WTC11 (cell line): ENCODE data around the gene PDYN. TPM values are rescaled to one million over a fixed set of nuclear protein-coding genes. Genes with fewer than 3 reads are reported as not detected.

ENCODE experiments used
- ATAC-seq: fragments of 200-7000 bp; cut with Tn5 transposase; 2 replicates; pipeline ENCODE4 v1.10.0; 2021; ENCODE audit warnings: mild to moderate bottlenecking, moderate library complexity
- CTCF ChIA-PET: fragments of 300-600 bp; sonication (Branson Sonifier 250); formaldehyde crosslinking; loops from one replicate; lab custom pipeline; 2021; ENCODE audit warnings: antibody characterized with exemption; lab: Charles Lee
- POLR2A ChIA-PET: fragments of 350-600 bp; sonication (Branson Sonifier 250); formaldehyde crosslinking; loops from one replicate; lab custom pipeline; 2021; ENCODE audit warnings: antibody characterized with exemption; lab: Charles Lee
- DNase-seq: peaks from one replicate; pipeline ENCODE4 v3.0.0; 2021; ENCODE audit warnings: low spot score
- H3K27ac Mint-ChIP-seq: 2 replicates; pipeline ENCODE4 v1.8.0; 2021; ENCODE audit warnings: mixed read lengths
- H3K27me3 Mint-ChIP-seq: 2 replicates; pipeline ENCODE4 v1.8.0; 2021; ENCODE audit warnings: low read depth, mild to moderate bottlenecking, moderate library complexity, mixed read lengths
- H3K36me3 Mint-ChIP-seq: 2 replicates; pipeline ENCODE4 v1.8.0; 2021; ENCODE audit warnings: mixed read lengths
- H3K4me1 Mint-ChIP-seq: 2 replicates; pipeline ENCODE4 v1.8.0; 2022; ENCODE audit warnings: mixed read lengths
- H3K4me3 Mint-ChIP-seq: 2 replicates; pipeline ENCODE4 v1.8.0; 2021; ENCODE audit warnings: mild to moderate bottlenecking, moderate library complexity, mixed read lengths
- H3K9me3 Mint-ChIP-seq: 2 replicates; pipeline ENCODE4 v1.8.0; 2021; ENCODE audit warnings: mixed read lengths
- ELF4 ChIP-seq: sonication (generic); formaldehyde crosslinking; IDR thresholded peaks from 2 replicates; pipeline ENCODE4 v1.8.1; 2022; ENCODE audit warnings: low read depth, mild to moderate bottlenecking, moderate library complexity, missing genetic modification reagents
- EMX1 ChIP-seq: fragments of 250-450 bp; sonication (Bioruptor Pico); IDR thresholded peaks from 2 replicates; pipeline ENCODE4 v1.8.0; 2021; ENCODE audit warnings: mild to moderate bottlenecking
- FOXJ3 ChIP-seq: sonication (generic); formaldehyde crosslinking; IDR thresholded peaks from 2 replicates; pipeline ENCODE4 v1.9.0; 2021; ENCODE audit warnings: missing genetic modification reagents, mild to moderate bottlenecking, borderline replicate concordance
- GRHL2 ChIP-seq: fragments of 250-450 bp; sonication (Bioruptor Pico); IDR thresholded peaks from 2 replicates; pipeline ENCODE4 v1.8.0; 2022; ENCODE audit warnings: mild to moderate bottlenecking, moderate library complexity; ENCODE audit not compliant: insufficient replicate concordance, severe bottlenecking
- NR2C2 ChIP-seq: sonication (generic); formaldehyde crosslinking; IDR thresholded peaks from 2 replicates; pipeline ENCODE4 v1.8.0; 2022; ENCODE audit warnings: mild to moderate bottlenecking, missing genetic modification reagents
- SP1 ChIP-seq: sonication (generic); formaldehyde crosslinking; conservative IDR thresholded peaks from 2 replicates; pipeline ENCODE4 v1.8.1; 2022; ENCODE audit warnings: missing genetic modification reagents
- TEAD4 ChIP-seq: sonication (generic); formaldehyde crosslinking; IDR thresholded peaks from 2 replicates; pipeline ENCODE4 v1.8.0; 2022; ENCODE audit warnings: mild to moderate bottlenecking, missing genetic modification reagents
- TP53 ChIP-seq: sonication (generic); formaldehyde crosslinking; IDR thresholded peaks from 2 replicates; pipeline ENCODE4 v1.8.1; 2023; ENCODE audit warnings: mild to moderate bottlenecking, missing genetic modification reagents
- ZNF263 ChIP-seq: sonication (generic); formaldehyde crosslinking; IDR thresholded peaks from 2 replicates; pipeline ENCODE4 v1.8.1; 2022; ENCODE audit warnings: low read depth, mild to moderate bottlenecking, moderate library complexity, missing genetic modification reagents
- total RNA-seq: library from RNA; stranded (reverse); gene quantifications from 3 replicates; pipeline ENCODE4 v1.2.3, GENCODE V29; 2021
- TF ChIP-seq, protein P1 (sequence below): sonication (generic); formaldehyde crosslinking; IDR thresholded peaks from 2 replicates; pipeline ENCODE4 v1.8.0; 2022; ENCODE audit warnings: missing genetic modification reagents
- TF ChIP-seq, protein P2 (sequence below): fragments of 250-450 bp; sonication (Bioruptor Pico); IDR thresholded peaks from 2 replicates; pipeline ENCODE4 v1.9.0; 2021; ENCODE audit warnings: moderate library complexity, mild to moderate bottlenecking, inconsistent platforms, borderline replicate concordance
- TF ChIP-seq, protein P3 (sequence below): sonication (generic); formaldehyde crosslinking; IDR thresholded peaks from 2 replicates; pipeline ENCODE4 v1.8.0; 2023; ENCODE audit warnings: missing genetic modification reagents, mild to moderate bottlenecking, borderline replicate concordance
- TF ChIP-seq, protein P4 (sequence below): sonication (generic); formaldehyde crosslinking; IDR thresholded peaks from 2 replicates; pipeline ENCODE4 v1.8.0; 2022; ENCODE audit warnings: mild to moderate bottlenecking, missing genetic modification reagents
- TF ChIP-seq, protein P5 (sequence below): fragments of 250-450 bp; sonication (Bioruptor Pico); IDR thresholded peaks from 2 replicates; pipeline ENCODE4 v1.9.0; 2021; ENCODE audit warnings: mild to moderate bottlenecking, borderline replicate concordance
- TF ChIP-seq, protein P6 (sequence below): sonication (generic); formaldehyde crosslinking; IDR thresholded peaks from 2 replicates; pipeline ENCODE4 v1.8.1; 2022; ENCODE audit warnings: low read depth, missing genetic modification reagents, borderline replicate concordance

The PDYN gene
- total RNA-seq, 1 experiment from 2014 or later, result 0.28 TPM

DNA sequence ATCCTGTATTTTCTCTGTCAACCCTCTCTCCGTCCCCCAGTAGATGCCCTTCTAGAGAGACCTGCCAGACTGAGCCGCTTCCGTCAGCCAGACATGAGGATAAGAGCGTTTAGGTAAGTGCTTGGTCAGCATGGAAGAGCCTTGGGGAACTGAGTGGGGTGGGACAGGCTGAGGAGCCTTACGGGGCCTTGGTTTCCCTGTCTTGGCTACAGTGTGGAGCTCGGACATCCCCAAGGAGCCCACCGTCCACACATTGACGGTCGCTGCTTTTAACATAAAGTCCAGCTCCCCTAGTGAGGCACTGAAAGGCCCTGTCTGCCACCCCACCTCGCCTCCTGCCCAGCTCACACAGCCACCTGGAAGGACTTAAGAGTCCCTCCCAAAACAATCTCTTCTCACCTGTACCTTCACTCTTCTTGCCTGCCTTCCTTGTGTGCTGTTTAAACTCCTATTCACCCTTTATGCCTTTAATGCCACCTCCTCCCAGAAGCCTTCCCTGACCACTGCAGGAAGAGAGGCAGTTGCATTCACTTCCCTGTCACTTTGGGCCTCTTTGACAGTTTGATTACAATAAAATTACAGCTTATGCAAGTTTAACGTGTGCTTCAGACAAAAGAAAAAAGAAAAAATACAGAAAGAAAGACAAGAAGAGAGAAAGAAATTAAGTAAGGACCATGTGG, 42.3 kb downstream of the PDYN start:
- TF ChIP-seq, protein P1, sequence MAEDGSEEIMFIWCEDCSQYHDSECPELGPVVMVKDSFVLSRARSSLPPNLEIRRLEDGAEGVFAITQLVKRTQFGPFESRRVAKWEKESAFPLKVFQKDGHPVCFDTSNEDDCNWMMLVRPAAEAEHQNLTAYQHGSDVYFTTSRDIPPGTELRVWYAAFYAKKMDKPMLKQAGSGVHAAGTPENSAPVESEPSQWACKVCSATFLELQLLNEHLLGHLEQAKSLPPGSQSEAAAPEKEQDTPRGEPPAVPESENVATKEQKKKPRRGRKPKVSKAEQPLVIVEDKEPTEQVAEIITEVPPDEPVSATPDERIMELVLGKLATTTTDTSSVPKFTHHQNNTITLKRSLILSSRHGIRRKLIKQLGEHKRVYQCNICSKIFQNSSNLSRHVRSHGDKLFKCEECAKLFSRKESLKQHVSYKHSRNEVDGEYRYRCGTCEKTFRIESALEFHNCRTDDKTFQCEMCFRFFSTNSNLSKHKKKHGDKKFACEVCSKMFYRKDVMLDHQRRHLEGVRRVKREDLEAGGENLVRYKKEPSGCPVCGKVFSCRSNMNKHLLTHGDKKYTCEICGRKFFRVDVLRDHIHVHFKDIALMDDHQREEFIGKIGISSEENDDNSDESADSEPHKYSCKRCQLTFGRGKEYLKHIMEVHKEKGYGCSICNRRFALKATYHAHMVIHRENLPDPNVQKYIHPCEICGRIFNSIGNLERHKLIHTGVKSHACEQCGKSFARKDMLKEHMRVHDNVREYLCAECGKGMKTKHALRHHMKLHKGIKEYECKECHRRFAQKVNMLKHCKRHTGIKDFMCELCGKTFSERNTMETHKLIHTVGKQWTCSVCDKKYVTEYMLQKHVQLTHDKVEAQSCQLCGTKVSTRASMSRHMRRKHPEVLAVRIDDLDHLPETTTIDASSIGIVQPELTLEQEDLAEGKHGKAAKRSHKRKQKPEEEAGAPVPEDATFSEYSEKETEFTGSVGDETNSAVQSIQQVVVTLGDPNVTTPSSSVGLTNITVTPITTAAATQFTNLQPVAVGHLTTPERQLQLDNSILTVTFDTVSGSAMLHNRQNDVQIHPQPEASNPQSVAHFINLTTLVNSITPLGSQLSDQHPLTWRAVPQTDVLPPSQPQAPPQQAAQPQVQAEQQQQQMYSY, result no peak
- TF ChIP-seq, protein P2, sequence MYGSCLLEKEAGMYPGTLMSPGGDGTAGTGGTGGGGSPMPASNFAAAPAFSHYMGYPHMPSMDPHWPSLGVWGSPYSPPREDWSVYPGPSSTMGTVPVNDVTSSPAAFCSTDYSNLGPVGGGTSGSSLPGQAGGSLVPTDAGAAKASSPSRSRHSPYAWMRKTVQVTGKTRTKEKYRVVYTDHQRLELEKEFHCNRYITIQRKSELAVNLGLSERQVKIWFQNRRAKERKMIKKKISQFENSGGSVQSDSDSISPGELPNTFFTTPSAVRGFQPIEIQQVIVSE (CRISPR knock-in tag), result no peak
- TF ChIP-seq, protein P3, sequence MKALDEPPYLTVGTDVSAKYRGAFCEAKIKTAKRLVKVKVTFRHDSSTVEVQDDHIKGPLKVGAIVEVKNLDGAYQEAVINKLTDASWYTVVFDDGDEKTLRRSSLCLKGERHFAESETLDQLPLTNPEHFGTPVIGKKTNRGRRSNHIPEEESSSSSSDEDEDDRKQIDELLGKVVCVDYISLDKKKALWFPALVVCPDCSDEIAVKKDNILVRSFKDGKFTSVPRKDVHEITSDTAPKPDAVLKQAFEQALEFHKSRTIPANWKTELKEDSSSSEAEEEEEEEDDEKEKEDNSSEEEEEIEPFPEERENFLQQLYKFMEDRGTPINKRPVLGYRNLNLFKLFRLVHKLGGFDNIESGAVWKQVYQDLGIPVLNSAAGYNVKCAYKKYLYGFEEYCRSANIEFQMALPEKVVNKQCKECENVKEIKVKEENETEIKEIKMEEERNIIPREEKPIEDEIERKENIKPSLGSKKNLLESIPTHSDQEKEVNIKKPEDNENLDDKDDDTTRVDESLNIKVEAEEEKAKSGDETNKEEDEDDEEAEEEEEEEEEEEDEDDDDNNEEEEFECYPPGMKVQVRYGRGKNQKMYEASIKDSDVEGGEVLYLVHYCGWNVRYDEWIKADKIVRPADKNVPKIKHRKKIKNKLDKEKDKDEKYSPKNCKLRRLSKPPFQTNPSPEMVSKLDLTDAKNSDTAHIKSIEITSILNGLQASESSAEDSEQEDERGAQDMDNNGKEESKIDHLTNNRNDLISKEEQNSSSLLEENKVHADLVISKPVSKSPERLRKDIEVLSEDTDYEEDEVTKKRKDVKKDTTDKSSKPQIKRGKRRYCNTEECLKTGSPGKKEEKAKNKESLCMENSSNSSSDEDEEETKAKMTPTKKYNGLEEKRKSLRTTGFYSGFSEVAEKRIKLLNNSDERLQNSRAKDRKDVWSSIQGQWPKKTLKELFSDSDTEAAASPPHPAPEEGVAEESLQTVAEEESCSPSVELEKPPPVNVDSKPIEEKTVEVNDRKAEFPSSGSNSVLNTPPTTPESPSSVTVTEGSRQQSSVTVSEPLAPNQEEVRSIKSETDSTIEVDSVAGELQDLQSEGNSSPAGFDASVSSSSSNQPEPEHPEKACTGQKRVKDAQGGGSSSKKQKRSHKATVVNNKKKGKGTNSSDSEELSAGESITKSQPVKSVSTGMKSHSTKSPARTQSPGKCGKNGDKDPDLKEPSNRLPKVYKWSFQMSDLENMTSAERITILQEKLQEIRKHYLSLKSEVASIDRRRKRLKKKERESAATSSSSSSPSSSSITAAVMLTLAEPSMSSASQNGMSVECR (CRISPR knock-in tag), result no peak
- TF ChIP-seq SP1 (CRISPR knock-in tag), result no peak
- Mint-ChIP-seq H3K4me1 (peaks cover 75% of the 10 kb centered on the region), H3K27me3 (peaks cover 17% of the 10 kb centered on the region), H3K27ac (no peak overlapping the region), H3K4me3 (no peak overlapping the region), H3K9me3 (no peaks in the 10 kb centered on the region), H3K36me3 (no peaks in the 10 kb centered on the region)
- ChIA-PET POLR2A (no interaction called here), CTCF (interaction anchor here (1.2 to 1.6 kb wide), 3 partner anchors 13 to 52 kb away, joined by 3 to 6 read pairs (median 3); no protein-coding TSS in a partner anchor)
- DNase-seq, result no peak
- no peak for ATAC-seq

DNA sequence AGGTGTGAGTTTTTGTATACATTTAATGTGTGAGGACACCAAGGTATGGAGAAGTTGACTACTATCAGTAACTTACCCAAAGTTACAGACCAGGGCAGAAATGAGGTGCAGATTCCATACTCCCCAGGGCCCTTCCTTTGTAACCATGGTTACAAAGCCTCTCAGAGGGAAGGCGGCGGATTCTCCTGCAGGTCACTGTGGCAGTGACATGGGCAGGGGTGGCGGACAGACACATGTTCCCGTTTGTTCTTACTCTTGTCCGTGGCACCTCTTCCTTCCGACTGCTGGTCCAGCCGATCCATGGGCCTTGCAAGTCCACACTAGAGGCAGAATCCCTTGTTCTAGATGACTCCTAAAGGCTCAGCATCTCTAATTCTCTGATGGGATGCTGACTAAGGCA, 43.0 kb downstream of the PDYN start:
- POLR2A ChIA-PET, result no interaction called here
- ATAC-seq, result peak; percentile 14
- Mint-ChIP-seq H3K9me3 (no peaks in the 10 kb centered on the region), H3K4me1 (peaks cover 77% of the 10 kb centered on the region), H3K27me3 (peaks cover 22% of the 10 kb centered on the region), H3K36me3 (no peaks in the 10 kb centered on the region), H3K4me3 (no peak overlapping the region), H3K27ac (no peak overlapping the region)
- peak; percentile 30 for DNase-seq
- CTCF ChIA-PET, result interaction anchor here (1.4 kb wide), 1 partner anchor 51 kb away, joined by 3 read pairs; no protein-coding TSS in a partner anchor
- TF ChIP-seq EMX1 (CRISPR knock-in tag) (no peak), NR2C2 (CRISPR knock-in tag) (no peak), TEAD4 (CRISPR knock-in tag) (no peak), TP53 (no peak), ELF4 (CRISPR knock-in tag) (no peak), ZNF263 (CRISPR knock-in tag) (no peak), GRHL2 (no peak), FOXJ3 (CRISPR knock-in tag) (no peak)
- TF ChIP-seq, protein P4, sequence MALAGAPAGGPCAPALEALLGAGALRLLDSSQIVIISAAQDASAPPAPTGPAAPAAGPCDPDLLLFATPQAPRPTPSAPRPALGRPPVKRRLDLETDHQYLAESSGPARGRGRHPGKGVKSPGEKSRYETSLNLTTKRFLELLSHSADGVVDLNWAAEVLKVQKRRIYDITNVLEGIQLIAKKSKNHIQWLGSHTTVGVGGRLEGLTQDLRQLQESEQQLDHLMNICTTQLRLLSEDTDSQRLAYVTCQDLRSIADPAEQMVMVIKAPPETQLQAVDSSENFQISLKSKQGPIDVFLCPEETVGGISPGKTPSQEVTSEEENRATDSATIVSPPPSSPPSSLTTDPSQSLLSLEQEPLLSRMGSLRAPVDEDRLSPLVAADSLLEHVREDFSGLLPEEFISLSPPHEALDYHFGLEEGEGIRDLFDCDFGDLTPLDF (CRISPR knock-in tag), result no peak
- TF ChIP-seq, protein P5, sequence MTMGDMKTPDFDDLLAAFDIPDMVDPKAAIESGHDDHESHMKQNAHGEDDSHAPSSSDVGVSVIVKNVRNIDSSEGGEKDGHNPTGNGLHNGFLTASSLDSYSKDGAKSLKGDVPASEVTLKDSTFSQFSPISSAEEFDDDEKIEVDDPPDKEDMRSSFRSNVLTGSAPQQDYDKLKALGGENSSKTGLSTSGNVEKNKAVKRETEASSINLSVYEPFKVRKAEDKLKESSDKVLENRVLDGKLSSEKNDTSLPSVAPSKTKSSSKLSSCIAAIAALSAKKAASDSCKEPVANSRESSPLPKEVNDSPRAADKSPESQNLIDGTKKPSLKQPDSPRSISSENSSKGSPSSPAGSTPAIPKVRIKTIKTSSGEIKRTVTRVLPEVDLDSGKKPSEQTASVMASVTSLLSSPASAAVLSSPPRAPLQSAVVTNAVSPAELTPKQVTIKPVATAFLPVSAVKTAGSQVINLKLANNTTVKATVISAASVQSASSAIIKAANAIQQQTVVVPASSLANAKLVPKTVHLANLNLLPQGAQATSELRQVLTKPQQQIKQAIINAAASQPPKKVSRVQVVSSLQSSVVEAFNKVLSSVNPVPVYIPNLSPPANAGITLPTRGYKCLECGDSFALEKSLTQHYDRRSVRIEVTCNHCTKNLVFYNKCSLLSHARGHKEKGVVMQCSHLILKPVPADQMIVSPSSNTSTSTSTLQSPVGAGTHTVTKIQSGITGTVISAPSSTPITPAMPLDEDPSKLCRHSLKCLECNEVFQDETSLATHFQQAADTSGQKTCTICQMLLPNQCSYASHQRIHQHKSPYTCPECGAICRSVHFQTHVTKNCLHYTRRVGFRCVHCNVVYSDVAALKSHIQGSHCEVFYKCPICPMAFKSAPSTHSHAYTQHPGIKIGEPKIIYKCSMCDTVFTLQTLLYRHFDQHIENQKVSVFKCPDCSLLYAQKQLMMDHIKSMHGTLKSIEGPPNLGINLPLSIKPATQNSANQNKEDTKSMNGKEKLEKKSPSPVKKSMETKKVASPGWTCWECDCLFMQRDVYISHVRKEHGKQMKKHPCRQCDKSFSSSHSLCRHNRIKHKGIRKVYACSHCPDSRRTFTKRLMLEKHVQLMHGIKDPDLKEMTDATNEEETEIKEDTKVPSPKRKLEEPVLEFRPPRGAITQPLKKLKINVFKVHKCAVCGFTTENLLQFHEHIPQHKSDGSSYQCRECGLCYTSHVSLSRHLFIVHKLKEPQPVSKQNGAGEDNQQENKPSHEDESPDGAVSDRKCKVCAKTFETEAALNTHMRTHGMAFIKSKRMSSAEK (CRISPR knock-in tag), result no peak
- TF ChIP-seq, protein P6, sequence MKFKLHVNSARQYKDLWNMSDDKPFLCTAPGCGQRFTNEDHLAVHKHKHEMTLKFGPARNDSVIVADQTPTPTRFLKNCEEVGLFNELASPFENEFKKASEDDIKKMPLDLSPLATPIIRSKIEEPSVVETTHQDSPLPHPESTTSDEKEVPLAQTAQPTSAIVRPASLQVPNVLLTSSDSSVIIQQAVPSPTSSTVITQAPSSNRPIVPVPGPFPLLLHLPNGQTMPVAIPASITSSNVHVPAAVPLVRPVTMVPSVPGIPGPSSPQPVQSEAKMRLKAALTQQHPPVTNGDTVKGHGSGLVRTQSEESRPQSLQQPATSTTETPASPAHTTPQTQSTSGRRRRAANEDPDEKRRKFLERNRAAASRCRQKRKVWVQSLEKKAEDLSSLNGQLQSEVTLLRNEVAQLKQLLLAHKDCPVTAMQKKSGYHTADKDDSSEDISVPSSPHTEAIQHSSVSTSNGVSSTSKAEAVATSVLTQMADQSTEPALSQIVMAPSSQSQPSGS (CRISPR knock-in tag), result no peak
